GM11168 (cell line): ENCODE data around the gene MYL3.

Experiments
- in situ Hi-C: fragments of 300-500 bp; cut with MboI; formaldehyde crosslinking; loops from one replicate; pipeline ENCODE4 v1.12.0; 2022; ENCODE audit warnings: low sequenced_read_pairs; ENCODE audit not compliant: unreplicated experiment

MYL3 gene

GRCh38 chr3:46866720-46867549, 3.7 kb upstream of the MYL3 start:
- in situ Hi-C loops = no loop called here

GRCh38 chr3:46866032-46866595, 2.9 kb upstream of the MYL3 start:
- in situ Hi-C loops = no loop called here

- in situ Hi-C loops = no loop called here
Observed at GRCh38 chr3:46865546-46865945, 2.3 kb upstream of the MYL3 start.

DNA sequence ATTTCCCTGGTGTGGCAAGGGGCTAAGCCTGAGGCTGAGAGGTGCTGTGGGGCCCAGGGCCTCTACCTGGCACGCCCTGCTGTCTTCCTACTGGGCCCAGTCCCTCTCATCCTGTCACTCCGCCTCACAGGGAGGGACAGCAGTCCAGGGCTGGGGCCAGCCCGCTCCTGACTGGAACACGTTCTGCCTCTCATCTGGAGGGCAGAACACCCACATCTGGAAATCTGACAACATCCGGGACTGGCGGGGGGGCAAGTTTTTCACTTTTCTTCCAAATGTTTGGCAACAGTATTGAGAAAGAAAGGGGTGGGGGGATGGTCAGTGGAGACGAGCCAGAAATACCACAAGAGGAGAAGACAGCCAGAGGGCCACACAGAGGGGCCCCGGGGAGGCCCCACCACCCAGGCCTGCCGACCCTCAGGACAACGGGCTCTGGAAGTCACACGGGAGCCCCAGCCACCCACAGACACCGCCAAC, 1.8 kb upstream of the MYL3 start:
- in situ Hi-C loops = no loop called here

DNA sequence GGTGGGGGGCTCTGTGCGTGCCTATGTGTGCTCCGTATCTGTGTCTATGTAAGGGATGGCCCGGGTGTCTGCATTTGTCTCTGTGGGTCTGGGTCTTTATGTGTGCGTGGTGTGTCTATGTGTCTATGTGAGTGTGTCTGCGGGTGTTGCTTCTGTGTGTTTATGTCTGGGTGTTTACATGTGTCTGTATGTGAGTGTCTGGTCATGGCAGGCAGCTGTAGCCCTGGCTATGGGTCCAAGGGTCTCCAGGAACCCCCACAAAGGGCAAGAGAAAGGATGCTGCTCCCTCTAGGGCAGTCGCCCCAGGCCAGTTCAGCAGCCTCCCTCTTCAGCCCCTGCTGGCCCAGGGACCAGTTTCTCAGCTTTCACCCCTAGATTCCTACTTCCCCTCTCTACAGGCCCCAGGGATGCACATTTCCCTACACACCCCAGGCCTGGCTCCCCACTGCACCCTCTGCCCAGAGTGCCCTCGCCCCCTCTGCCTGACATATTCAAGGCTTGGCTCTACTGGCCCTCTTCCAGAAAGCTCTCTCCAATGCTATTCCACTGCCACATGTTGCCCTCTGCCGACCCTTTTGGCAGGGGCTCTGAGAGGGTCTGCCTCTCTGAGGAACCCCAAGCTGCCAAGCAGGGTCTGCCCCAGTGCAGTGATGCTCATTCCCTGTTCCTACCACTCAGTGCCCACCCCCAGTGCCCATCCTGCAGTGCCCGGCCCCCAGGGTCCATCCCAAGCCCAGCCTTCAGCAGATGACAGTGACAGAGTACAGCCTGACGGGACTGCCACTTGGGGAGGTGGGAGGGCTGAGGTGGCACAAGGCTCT, 1.0 kb upstream of the MYL3 start:
- in situ Hi-C loops = no loop called here

DNA sequence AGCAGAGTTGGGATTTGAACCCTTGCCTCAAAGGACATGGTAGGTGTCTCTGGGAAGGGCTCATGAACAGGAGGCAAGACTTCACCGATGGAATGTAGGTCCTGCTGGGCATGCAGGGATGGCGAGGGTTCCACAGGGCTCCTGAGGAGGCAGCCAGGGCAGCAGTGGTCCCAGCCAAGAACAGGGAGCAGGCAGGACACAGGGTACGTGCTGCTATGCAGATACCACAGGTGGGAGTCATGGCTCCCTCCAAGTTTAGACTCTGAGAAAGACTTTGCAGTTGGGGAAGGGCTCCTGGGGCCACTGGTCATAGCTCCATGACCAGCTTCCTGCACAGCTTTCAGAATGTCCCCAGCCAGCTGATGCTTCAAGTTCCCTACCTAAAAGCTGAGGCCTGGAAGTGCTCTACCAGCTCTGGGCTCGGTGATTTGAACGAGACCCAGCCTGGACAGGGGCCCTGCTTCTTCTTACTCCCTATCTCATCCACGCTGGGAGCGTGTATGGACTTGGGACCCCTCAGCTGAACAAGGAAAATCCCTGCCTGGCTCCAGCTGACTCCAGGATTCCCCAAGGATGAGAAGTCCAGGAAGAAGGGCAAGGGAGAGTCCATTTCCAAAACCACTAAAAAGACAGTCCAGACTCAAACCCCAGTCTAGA, 747 bp downstream of the MYL3 start:
- in situ Hi-C loops = no loop called here

DNA sequence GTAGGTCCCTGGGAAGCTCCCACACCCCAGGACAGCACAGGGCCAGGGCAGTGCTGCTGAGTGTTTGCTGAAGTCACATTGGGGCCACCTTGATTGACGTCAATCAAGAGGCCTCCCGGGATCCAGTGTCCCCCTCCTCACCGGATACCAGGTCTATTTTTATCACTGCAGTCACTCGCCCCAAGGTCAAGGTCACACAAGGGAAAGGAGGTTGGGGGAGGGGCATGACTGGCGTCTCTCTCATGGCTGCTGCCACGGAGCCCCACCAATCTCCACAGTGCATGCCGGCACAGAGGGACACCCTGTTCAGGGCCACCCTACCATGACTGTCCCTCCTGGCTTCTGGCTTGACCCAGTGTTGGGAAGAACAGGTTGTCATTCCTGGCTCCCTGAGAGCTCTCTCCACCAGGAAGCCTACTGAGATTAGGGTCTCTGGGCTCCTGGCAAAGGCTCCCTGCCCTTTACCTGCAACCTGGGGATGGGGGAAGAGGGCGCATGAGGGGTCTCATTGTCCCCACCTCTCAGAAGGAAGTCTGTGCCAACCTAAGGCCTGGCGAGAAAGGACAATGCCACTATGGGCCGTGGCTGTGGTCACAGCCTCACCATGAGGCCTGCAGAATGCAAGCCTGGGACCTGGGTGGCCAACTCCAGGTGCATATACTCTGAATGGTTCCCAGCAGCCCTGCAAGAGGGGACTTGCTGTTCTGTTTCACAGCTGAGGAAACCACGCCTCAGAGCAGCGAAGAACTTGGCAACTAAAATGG, 1.5 kb downstream of the MYL3 start:
- in situ Hi-C loops = no loop called here

DNA sequence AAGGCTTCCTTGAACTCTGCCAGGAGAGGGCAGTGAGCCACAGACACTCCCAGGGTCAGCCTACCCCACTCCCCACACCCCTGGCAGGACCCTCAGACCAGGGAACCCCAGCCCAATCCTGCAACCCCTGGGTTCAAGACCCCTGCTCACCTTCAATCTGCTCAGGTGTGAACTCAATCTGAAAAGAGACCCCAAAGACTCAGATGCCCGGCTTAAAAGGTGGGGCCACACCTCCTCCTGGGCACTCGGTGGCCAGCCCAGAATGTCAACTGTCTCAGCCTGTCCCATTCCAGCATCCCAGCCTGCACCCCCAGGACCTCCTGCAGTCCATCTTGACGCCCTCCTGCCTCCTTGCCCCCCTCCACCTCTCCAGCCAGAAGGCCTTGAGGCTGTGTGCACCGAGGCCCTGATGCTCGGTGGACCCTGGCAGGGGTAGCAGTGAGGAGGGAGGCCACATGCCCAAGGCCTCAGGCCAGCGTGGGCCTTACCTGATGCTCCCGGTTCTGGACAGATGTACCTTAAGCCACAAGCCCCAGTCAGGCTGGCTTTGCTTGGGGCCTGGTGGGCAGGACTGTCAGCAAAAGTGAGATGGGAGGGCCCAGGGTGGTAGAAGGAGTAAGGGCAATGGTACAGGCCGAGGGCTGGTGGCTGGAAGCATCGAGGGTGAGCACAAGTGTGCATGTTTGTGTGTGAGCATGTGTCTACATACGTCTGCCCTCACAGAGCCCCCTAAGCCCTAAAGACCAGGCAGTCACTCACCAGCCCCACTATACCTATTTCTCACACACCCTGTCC, 2.2 kb downstream of the MYL3 start:
- in situ Hi-C loops = no loop called here

GRCh38 chr3:46860017-46860809, 3.0 kb downstream of the MYL3 start:
- in situ Hi-C loops = no loop called here

- in situ Hi-C loops = no loop called here
Observed at GRCh38 chr3:46859001-46859710, 4.1 kb downstream of the MYL3 start.

- in situ Hi-C loops = no loop called here
Observed at GRCh38 chr3:46858456-46858855, 4.8 kb downstream of the MYL3 start.

- in situ Hi-C loops = no loop called here
Observed at GRCh38 chr3:46857485-46858341, 5.5 kb downstream of the MYL3 start.

DNA sequence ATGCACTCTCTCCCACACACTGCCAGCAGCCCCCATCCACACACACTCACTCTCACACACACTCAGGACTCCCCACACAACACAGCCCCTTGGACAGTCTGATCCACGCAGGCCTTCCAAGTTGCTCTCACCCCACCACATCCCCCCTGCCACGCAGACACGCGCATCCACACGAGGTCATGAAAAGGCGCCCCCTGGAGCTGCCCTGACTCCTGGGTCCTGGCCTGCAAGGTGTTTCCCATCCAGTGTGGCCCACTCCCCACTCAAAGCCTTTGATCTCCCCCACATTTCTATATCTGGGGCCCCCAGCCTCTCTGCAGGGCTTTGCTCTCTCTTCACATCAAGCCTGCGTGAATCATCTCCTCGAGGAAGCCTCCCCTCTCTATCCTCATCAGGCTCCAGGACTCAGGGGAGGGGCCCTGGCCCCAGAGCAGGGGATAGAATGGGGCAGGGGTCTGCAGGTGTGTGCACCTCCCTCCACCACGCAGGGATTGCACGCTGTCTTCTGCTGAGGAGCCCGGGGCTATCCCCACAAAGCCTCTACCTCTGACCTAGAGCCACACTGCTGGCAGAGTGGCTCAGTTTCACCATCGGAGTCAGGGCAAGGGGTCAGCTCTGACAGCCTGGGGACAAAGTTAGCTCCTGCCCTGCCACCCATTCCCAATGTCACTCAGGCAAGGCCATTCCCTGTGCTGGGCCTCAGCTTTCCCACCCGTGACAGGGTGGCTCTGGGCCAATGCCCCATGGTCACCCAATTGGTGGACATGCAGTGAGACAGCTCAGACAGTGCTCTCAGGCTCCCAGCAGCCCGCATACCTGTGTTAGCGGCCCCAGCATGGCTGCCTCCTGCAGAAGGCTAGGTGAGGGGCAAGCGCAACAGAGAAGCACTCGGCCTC, 6.4 kb downstream of the MYL3 start:
- in situ Hi-C loops = no loop called here

DNA sequence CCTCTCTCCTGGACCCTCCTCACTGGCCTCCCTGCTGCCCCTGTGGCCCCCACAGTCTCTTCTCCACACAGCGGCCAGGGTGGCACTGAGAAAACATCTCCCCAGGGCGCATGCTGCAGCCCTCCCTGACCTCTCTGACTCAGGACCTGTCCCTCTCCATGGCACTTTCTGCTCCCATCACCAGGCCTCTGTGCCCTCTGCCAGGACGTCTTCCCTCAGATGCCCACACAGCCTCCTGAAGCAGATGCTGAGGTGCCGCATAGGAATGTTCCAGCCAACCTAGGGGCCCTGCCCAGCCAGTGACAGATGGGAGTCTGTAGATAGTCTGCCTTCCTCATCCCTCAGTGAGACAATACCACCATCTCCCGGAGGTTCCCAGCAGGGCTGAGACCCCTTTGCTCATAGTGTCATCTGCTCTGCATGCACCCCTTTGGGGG, 8.7 kb downstream of the MYL3 start:
- in situ Hi-C loops = no loop called here
